Sigmoid colon (tissue), 7 donors: ENCODE results near the gene IMMP2L. TPM values are rescaled to one million over a fixed set of nuclear protein-coding genes. Genes with fewer than 3 reads are reported as not detected.

Source experiments
- DNase-seq: peaks from one replicate; pipeline ENCODE4 v3.0.0-alpha.2; 2019
- H3K27ac ChIP-seq, 4 donors: fragments of 200-600 bp; sonication (generic); one replicate each; pipeline ENCODE4 v1.5.1; 2016 to 2019; ENCODE audit warnings: mild to moderate bottlenecking in 1 of 4
- H3K27me3 ChIP-seq, 3 donors: fragments of 200-600 bp; sonication (generic); one replicate each; pipeline ENCODE4 v1.5.1; 2019; ENCODE audit warnings: mild to moderate bottlenecking in 1 of 3
- H3K36me3 ChIP-seq, 4 donors: fragments of 200-600 bp; sonication (generic); one replicate each; pipeline ENCODE4 v1.5.1; 2016 to 2019
- H3K4me1 ChIP-seq, 4 donors: fragments of 200-600 bp; sonication (generic); one replicate each; pipeline ENCODE4 v1.5.1; 2017 to 2019
- H3K4me3 ChIP-seq, 4 donors: fragments of 200-600 bp; sonication (generic); one replicate each; pipeline ENCODE4 v1.5.1; 2017 to 2019; ENCODE audit warnings: mild to moderate bottlenecking in 2 of 4, moderate library complexity in 1 of 4
- H3K9me3 ChIP-seq, 4 donors: fragments of 200-600 bp in 3 of 4; sonication (generic) in 3 of 4; one replicate each; pipeline versions ENCODE4 v1.5.1 to v1.6.1; 2013 to 2019
- EP300 ChIP-seq, 4 donors: sonication (generic); formaldehyde crosslinking; IDR thresholded peaks; one replicate each; pipeline ENCODE4 v1.6.1; 2017; ENCODE audit warnings: antibody characterized with exemption in 4 of 4
- POLR2A ChIP-seq, 2 donors: fragments of 450-650 bp; IDR thresholded peaks; one replicate each; pipeline ENCODE4 v1.6.1; 2016; ENCODE audit warnings: antibody characterized with exemption in 2 of 2, mild to moderate bottlenecking in 2 of 2, moderate library complexity in 2 of 2
- POLR2AphosphoS5 ChIP-seq, 4 donors: sonication (generic); formaldehyde crosslinking; IDR thresholded peaks; one replicate each; pipeline ENCODE4 v1.6.1; 2017; ENCODE audit warnings: antibody characterized with exemption in 4 of 4
- WGBS, 2 donors: extraction: QIAGEN DNeasy Blood & Tissue Kit; methylation state at CpG; one replicate each; pipeline ENCODE4 v1.1.7; 2013; 5-methylcytosine and 5-hydroxymethylcytosine counted together
- intact Hi-C: fragments of 100-400 bp; cut with DNase I; formaldehyde crosslinking; loops from one replicate; pipeline ENCODE4 v1.15.1; 2023
- polyA plus RNA-seq, 3 donors: library from polyadenylated mRNA; stranded (reverse); fragments of 200-250 nt; gene quantifications; one replicate each; pipeline ENCODE4 v1.2.3, GENCODE V29; 2013
- total RNA-seq, 4 donors: library from RNA; depleted of rRNA; stranded (reverse); fragments of >200 nt; gene quantifications; one replicate each; pipeline ENCODE4 v1.1.0, GENCODE V29; 2016
- TF ChIP-seq, protein P1 (sequence below), 4 experiments: fragments of 450-650 bp in 3 of 4; fragments of 200-600 bp in 1 of 4; IDR thresholded peaks; one replicate each; pipeline ENCODE4 v1.5.1; 2016 to 2019; ENCODE audit warnings: antibody characterized with exemption in 4 of 4, mild to moderate bottlenecking in 3 of 4, moderate library complexity in 2 of 4
- donor health status: healthy with polysubstance abuse.
- donor health status: Bipolar disorder and iron deficiency.
- donor health status: healthy.

The IMMP2L gene
- total and polyA plus RNA-seq, 7 donors: 2.5 to 57.9 (median 18.5) TPM

DNA sequence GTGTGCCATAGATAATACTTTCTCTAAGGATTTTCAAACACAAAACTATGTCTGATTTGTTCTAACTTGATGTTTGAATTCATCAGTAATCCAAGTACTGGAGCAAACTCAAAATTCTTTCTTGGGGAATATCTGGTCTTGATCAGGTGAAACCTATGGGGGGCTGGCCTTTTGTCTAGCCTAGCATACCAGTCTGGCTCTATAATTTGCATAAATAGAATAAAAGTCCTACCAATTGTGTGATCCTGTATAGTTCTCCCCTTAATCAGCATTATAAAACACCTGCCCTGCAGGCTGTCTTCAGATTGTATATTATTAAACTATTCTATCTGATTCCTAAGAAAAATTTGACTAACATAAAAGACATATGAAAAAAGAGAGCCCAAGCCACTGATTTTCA, 705.2 kb downstream of the IMMP2L start:
- Histone ChIP-seq H3K27me3 (no peaks in the 10 kb centered on the region), H3K27ac (no peak overlapping the region), H3K9me3 (no peaks in the 10 kb centered on the region), H3K4me3 (no peak overlapping the region), H3K36me3 (no peaks in the 10 kb centered on the region), H3K4me1 (peaks cover 0 to 20% (median 7%) of the 10 kb centered on the region in 4 donors)
- no peak for TF ChIP-seq POLR2A (IDR thresholded peaks at IDR 0.05)
- TF ChIP-seq, protein P1, sequence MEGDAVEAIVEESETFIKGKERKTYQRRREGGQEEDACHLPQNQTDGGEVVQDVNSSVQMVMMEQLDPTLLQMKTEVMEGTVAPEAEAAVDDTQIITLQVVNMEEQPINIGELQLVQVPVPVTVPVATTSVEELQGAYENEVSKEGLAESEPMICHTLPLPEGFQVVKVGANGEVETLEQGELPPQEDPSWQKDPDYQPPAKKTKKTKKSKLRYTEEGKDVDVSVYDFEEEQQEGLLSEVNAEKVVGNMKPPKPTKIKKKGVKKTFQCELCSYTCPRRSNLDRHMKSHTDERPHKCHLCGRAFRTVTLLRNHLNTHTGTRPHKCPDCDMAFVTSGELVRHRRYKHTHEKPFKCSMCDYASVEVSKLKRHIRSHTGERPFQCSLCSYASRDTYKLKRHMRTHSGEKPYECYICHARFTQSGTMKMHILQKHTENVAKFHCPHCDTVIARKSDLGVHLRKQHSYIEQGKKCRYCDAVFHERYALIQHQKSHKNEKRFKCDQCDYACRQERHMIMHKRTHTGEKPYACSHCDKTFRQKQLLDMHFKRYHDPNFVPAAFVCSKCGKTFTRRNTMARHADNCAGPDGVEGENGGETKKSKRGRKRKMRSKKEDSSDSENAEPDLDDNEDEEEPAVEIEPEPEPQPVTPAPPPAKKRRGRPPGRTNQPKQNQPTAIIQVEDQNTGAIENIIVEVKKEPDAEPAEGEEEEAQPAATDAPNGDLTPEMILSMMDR (IDR thresholded peaks at IDR 0.05): no peak
- TF ChIP-seq POLR2AphosphoS5 (IDR thresholded peaks at IDR 0.05): no peak
- TF ChIP-seq EP300 (IDR thresholded peaks at IDR 0.05): no peak
- intact Hi-C loops: no loop called here
- no peak for DNase-seq

DNA sequence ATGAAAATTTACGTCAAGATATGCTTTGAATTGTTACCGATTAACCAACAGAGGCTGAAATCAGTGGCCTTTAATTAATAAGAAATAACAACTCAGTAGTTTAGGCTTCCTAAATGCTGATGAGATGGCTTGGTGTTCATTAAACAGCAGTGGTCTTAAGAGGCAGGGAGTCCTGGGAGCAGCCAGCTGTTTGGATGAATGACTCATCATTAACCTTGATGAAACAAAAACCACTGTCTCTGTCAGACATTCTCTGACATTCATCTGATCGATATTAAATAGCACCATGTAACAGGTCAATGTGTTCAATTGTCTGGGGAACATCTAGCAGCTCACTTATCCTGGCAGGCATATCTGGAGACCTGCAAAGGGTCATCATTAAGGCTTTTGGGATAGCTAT, 705.6 kb downstream of the IMMP2L start:
- intact Hi-C loops: no loop called here
- no peaks in the 10 kb centered on the region for H3K27me3 ChIP-seq
- H3K27ac ChIP-seq: no peak overlapping the region
- WGBS, 2 donors: 90 to 93% methylated on average over 3 of the region's 3 CpGs
- DNase-seq: no peak
- peaks cover 0 to 20% (median 7%) of the 10 kb centered on the region in 4 donors for H3K4me1 ChIP-seq
- TF ChIP-seq POLR2A (IDR thresholded peaks at IDR 0.05): no peak
- no peak overlapping the region for H3K4me3 ChIP-seq
- H3K9me3 ChIP-seq: no peaks in the 10 kb centered on the region
- H3K36me3 ChIP-seq: no peaks in the 10 kb centered on the region

DNA sequence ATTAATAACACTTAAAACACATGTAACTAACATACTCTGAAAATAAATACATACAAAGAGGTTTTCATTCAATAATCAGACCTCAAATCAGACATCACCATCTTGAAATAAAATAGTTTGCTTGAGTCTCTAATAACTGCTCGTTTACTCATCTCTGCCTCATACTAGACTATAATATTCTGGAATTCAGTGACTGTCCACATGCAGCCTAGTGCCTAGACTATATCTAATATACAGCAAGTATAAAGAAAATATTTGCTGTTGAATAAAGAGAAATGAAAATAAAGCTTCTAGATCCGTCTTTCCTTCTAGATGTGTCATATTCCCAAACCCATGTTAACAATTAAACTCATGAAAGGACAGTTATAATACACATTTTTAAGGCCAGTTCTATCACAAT, 707.6 kb downstream of the IMMP2L start:
- intact Hi-C loops: no loop called here
- Histone ChIP-seq H3K27ac (no peak overlapping the region), H3K9me3 (no peaks in the 10 kb centered on the region), H3K36me3 (no peaks in the 10 kb centered on the region), H3K27me3 (no peaks in the 10 kb centered on the region), H3K4me1 (peaks cover 0 to 20% (median 7%) of the 10 kb centered on the region in 4 donors), H3K4me3 (no peak overlapping the region)
- no peak for TF ChIP-seq POLR2AphosphoS5 (IDR thresholded peaks at IDR 0.05)
- no peak for TF ChIP-seq POLR2A (IDR thresholded peaks at IDR 0.05)
- TF ChIP-seq, protein P1 (IDR thresholded peaks at IDR 0.05): no peak
- TF ChIP-seq EP300 (IDR thresholded peaks at IDR 0.05): no peak
- WGBS, 2 donors: 88 to 90% methylated on average over 2 of the region's 2 CpGs
- DNase-seq: no peak

DNA sequence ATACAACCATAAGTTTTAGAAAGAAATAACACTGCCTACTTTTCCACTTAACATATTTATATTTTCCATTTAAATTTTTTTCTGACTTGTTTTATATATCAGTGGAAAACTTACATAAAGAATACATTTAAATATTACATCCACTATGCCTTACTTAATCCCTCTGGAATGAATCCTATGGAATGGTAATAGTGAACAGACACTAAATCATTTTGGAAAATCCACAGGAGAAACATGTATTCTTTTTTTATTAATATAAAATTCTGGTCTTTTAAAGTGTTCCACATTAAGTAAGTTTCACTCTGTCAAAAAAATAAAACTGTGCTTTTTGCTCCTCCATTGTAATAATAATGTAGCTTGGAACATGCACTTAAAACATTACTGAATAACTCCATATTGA, 708.1 kb downstream of the IMMP2L start:
- H3K27me3 ChIP-seq: no peaks in the 10 kb centered on the region
- H3K9me3 ChIP-seq: no peaks in the 10 kb centered on the region
- TF ChIP-seq, protein P1 (IDR thresholded peaks at IDR 0.05): no peak
- no peak for TF ChIP-seq POLR2A (IDR thresholded peaks at IDR 0.05)
- no peak for TF ChIP-seq EP300 (IDR thresholded peaks at IDR 0.05)
- no peak for TF ChIP-seq POLR2AphosphoS5 (IDR thresholded peaks at IDR 0.05)
- H3K4me1 ChIP-seq: peaks cover 0 to 20% (median 7%) of the 10 kb centered on the region in 4 donors
- H3K27ac ChIP-seq: no peak overlapping the region
- H3K36me3 ChIP-seq: no peaks in the 10 kb centered on the region
- DNase-seq: no peak
- no peak overlapping the region for H3K4me3 ChIP-seq
- intact Hi-C loops: no loop called here

DNA sequence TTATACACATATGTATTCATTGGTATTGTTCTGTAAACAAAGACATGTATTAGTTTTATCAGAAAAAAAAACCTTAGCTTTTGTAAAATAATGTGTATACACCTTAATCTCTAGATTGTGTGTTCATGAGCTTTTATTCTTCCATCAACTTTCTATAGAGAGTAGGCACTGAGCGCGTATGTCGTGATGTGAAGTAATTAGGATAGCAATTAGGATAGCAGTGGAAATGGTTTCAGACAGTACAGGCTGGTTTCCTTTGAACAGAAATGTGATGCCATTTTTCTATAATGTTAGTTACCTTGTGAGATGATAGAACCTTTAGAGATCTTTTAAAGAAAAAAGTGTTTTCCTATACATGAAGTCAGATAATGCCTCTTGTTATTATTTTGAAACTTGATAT, 709.0 kb downstream of the IMMP2L start:
- Histone ChIP-seq H3K4me3 (no peak overlapping the region), H3K36me3 (no peaks in the 10 kb centered on the region), H3K27me3 (no peaks in the 10 kb centered on the region), H3K9me3 (no peaks in the 10 kb centered on the region), H3K27ac (no peak overlapping the region), H3K4me1 (peaks cover 0 to 20% (median 7%) of the 10 kb centered on the region in 4 donors)
- TF ChIP-seq, protein P1 (IDR thresholded peaks at IDR 0.05): no peak
- TF ChIP-seq POLR2AphosphoS5 (IDR thresholded peaks at IDR 0.05) (no peak), POLR2A (IDR thresholded peaks at IDR 0.05) (no peak), EP300 (IDR thresholded peaks at IDR 0.05) (no peak)
- DNase-seq: no peak
- 80 to 98% methylated on average over 3 of the region's 3 CpGs for WGBS, 2 donors
- intact Hi-C loops: no loop called here
